Astrocyte of the spinal cord (primary cell): ENCODE measurements around the gene NINJ1.

Experiments
- DNase-seq: peaks from one replicate; pipeline ENCODE4 v3.0.0; 2011; ENCODE audit warnings: low read depth, low spot score
- H3K4me3 ChIP-seq: 2 replicates; pipeline ENCODE4 v1.5.1; 2011; ENCODE audit warnings: low read depth, mild to moderate bottlenecking, low read length, moderate library complexity
- CTCF ChIP-seq: IDR thresholded peaks from 2 replicates; pipeline ENCODE4 v1.5.1; 2012; ENCODE audit warnings: low read depth, mild to moderate bottlenecking, low read length, inconsistent platforms
- in situ Hi-C: cut with HindIII; loops from 2 replicates; pipeline ENCODE4 v1.10.0; 2017; ENCODE audit warnings: low sequenced_read_pairs

Gene NINJ1

GRCh38 chr9:93087971-93088655, 45.9 kb downstream of the NINJ1 start:
- in situ Hi-C loops = no loop called here
- TF ChIP-seq CTCF = no peak
- no peak overlapping the region for H3K4me3 ChIP-seq
- no peak for DNase-seq

DNA sequence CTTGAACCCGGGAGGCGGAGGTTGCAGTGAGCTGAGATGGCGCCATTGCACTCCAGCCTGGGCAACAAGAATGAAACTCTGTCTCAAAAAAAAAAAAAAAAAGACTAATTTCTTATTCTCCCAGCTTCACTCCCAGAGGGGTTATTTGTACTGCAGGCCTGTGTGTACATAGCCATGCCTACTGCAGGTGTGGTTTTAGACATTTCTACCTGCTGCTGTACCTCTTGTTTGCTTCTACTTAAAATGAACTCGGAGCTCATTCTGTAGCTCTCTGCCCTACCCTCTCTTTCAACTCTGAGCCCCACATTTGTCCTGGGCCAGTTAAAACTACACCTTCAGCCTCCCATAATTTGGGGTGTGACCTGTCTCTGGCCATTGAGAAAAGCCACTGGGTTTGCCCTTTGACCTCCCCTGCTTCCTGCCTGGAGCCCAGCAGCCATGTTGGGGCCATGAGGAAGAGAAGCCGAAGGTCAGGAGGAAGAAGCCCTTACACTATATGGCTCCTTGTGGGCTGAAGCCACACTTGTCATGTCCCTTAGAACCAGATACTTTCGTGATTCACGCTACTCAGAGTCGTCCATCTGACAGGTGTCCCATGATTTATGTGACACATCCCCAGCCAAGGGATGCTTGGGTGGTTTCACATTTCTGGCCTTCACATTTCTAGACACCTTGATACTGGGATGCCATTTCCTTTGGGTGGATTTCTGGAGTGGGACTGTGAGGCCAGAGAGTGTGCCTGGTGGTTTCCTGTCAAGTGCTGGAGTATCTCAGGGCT, 47.4 kb downstream of the NINJ1 start:
- in situ Hi-C loops = no loop called here
- H3K4me3 ChIP-seq = no peak overlapping the region
- no peak for TF ChIP-seq CTCF
- no peak for DNase-seq

- TF ChIP-seq CTCF = no peak
- in situ Hi-C loops = no loop called here
- DNase-seq = no peak
- no peak overlapping the region for H3K4me3 ChIP-seq
Observed at GRCh38 chr9:93085676-93086075, 48.4 kb downstream of the NINJ1 start.

DNA sequence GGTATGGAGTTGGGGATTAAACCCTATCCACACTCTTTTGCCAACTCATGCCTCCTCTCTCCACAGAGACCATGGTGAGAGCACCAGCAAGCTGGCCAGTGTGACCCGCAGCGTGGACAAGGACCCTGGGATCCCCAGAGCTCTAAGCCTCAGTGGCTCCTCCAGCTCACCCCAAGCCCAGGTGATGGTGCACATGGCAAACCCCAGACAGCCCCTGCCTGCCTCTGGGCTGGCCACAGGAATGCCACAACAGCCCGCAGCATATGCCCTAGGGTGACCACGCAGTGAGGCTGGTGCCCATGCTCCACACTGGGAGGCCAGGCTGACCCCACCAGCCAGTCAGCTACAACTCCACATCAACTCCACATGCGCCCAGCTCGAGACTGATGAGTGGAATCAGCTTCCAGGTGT, 49.6 kb downstream of the NINJ1 start:
- no peak for DNase-seq
- in situ Hi-C loops = no loop called here
- no peak for TF ChIP-seq CTCF

DNA sequence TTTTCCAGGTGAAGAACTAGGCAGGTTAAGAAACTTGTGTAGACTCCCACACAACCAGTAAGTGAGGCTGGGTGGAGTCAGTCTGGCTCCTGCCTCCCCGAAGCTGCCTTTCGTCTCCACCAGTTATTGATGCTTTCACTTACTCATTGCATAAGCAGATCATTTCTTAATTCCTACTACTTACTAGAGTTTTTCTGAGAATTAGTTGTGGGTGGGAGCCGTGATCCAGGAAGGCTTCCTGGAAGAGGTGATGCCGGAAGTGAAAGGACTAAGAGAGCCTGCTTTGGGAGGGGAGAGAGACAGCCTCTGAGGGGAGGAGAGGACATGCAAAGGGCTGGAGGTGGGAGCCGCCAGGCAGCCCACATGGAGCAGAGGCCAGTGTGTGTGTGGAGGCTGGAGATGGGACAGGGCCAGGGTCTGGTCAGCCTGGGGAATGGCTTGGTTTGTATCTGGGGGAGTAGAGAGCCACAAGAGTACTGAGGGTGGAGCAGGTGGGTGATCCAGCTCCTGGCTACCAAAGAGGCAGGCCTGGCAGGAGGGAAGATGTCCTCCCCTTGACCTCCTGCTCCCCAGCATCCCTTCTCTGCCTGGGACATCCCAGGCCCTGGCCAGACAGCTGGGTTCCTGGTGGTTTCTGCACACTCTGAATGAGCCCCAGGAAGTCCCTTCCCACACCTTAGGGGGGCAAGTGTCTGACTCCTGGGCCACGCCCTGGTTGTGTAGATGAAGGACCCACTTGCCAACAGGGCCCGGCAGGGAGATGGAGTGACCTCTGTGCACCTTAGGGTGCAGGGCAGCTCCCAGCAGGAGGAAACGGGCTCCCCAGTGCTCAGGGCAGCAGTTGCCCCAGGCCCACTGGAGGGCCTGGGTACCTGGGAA, 50.2 kb downstream of the NINJ1 start:
- TF ChIP-seq CTCF = no peak
- DNase-seq = no peak
- in situ Hi-C loops = no loop called here
- no peak overlapping the region for H3K4me3 ChIP-seq

More for the DNA sequence above, 49.6 kb downstream of the NINJ1 start:
- no peak overlapping the region for H3K4me3 ChIP-seq

- in situ Hi-C loops = no loop called here
- no peak for TF ChIP-seq CTCF
- no peak overlapping the region for H3K4me3 ChIP-seq
- DNase-seq = no peak
Observed at GRCh38 chr9:93082841-93083411, 51.1 kb downstream of the NINJ1 start.
